ENCODE data around the gene S100A13. TPM values are rescaled to one million over a fixed set of nuclear protein-coding genes. Genes with fewer than 3 reads are reported as not detected.

The S100A13 gene
- total and polyA plus RNA-seq, 9 of the 15 experiments (the other 6 are each of a cell fraction or from before 2014, with no cell fraction given) = 41.9 to 129 (median 58.0) TPM

- peak; percentile 19; the same call in 1 of the 2 replicates for TF ChIP-seq GABPB1 (CRISPR knock-in tag; IDR thresholded peaks at IDR 0.05)
- TF ChIP-seq CREB3 (tag; conservative IDR thresholded peaks at IDR 0.05; ENCODE audit: low read depth) = no peak
- no peak for TF ChIP-seq FUS (optimal IDR thresholded peaks at IDR 0.05; ENCODE audit: low read depth, low read length)
- 0 out of 2 replicates have a peak, but pooled peaks have one; percentile 18 for TF ChIP-seq GTF2A2 (tag; IDR thresholded peaks at IDR 0.05)
- no peak for TF ChIP-seq ZNF583 (CRISPR knock-in tag; IDR thresholded peaks at IDR 0.05)
- TF ChIP-seq GATAD2B (IDR thresholded peaks at IDR 0.05; ENCODE audit: borderline replicate concordance) = no peak
- peak; percentile 93 for TF ChIP-seq POLR2B (IDR thresholded peaks at IDR 0.05; ENCODE audit: low read depth, partially characterized antibody)
- TF ChIP-seq SMAD4 (CRISPR knock-in tag; conservative IDR thresholded peaks at IDR 0.05) = peak; percentile 33; the same call in 1 of the 2 replicates
- peak in 1 of 2 experiments; percentile 42; a peak in 1 of 4 replicates for TF ChIP-seq HDAC1 (IDR thresholded peaks at IDR 0.05)
- peak; percentile 64 for TF ChIP-seq ZNF175 (CRISPR knock-in tag; IDR thresholded peaks at IDR 0.05; ENCODE audit: low read depth)
- TF ChIP-seq, protein P1, sequence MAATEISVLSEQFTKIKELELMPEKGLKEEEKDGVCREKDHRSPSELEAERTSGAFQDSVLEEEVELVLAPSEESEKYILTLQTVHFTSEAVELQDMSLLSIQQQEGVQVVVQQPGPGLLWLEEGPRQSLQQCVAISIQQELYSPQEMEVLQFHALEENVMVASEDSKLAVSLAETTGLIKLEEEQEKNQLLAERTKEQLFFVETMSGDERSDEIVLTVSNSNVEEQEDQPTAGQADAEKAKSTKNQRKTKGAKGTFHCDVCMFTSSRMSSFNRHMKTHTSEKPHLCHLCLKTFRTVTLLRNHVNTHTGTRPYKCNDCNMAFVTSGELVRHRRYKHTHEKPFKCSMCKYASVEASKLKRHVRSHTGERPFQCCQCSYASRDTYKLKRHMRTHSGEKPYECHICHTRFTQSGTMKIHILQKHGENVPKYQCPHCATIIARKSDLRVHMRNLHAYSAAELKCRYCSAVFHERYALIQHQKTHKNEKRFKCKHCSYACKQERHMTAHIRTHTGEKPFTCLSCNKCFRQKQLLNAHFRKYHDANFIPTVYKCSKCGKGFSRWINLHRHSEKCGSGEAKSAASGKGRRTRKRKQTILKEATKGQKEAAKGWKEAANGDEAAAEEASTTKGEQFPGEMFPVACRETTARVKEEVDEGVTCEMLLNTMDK (IDR thresholded peaks at IDR 0.05; ENCODE audit: borderline replicate concordance, insufficient read depth, low read depth, low read length, poor library complexity, severe bottlenecking) = peak; percentile 88
- TF ChIP-seq ZNF436 (CRISPR knock-in tag; IDR thresholded peaks at IDR 0.05) = no peak
- TF ChIP-seq TRIM28 (IDR thresholded peaks at IDR 0.05) = 0 out of 2 replicates have a peak, but pooled peaks have one; percentile 27
- TF ChIP-seq TBP (optimal IDR thresholded peaks at IDR 0.05; ENCODE audit: low read depth, low read length) = peak; percentile 94
- TF ChIP-seq KAT8 (IDR thresholded peaks at IDR 0.05; ENCODE audit: low read depth) = no peak
- TF ChIP-seq, protein P2, sequence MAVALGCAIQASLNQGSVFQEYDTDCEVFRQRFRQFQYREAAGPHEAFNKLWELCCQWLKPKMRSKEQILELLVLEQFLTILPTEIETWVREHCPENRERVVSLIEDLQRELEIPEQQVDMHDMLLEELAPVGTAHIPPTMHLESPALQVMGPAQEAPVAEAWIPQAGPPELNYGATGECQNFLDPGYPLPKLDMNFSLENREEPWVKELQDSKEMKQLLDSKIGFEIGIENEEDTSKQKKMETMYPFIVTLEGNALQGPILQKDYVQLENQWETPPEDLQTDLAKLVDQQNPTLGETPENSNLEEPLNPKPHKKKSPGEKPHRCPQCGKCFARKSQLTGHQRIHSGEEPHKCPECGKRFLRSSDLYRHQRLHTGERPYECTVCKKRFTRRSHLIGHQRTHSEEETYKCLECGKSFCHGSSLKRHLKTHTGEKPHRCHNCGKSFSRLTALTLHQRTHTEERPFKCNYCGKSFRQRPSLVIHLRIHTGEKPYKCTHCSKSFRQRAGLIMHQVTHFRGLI (CRISPR knock-in tag; IDR thresholded peaks at IDR 0.05) = no peak
- no peak for TF ChIP-seq KAT7 (CRISPR knock-in tag; IDR thresholded peaks at IDR 0.05; ENCODE audit: borderline replicate concordance)
- no peak for TF ChIP-seq ZNF79 (CRISPR knock-in tag; IDR thresholded peaks at IDR 0.05; ENCODE audit: low read depth)
- peak; percentile 80; the same call in 1 of the 2 replicates for TF ChIP-seq FOXK1 (CRISPR knock-in tag; IDR thresholded peaks at IDR 0.05; ENCODE audit: borderline replicate concordance)
- TF ChIP-seq RCOR1 (IDR thresholded peaks at IDR 0.05; ENCODE audit: borderline replicate concordance in 1 of 2, low read depth in 2 of 2, low read length in 2 of 2) = peak; percentile 31 to 58; a peak in 3 of 4 replicates
- TF ChIP-seq PPARD (CRISPR knock-in tag; IDR thresholded peaks at IDR 0.05) = no peak
- TF ChIP-seq DACH1 (IDR thresholded peaks at IDR 0.05; ENCODE audit: partially characterized antibody) = no peak
- peak; percentile 92 for TF ChIP-seq POLR2A (conservative IDR thresholded peaks at IDR 0.05)
- peak; percentile 18 for TF ChIP-seq RBBP5 (IDR thresholded peaks at IDR 0.05; ENCODE audit: borderline replicate concordance, insufficient read depth, low read length, poor library complexity, severe bottlenecking)
- TF ChIP-seq BCL6 (CRISPR knock-in tag; IDR thresholded peaks at IDR 0.05) = no peak
Observed at GRCh38 chr1:153626904-153627714, at the start of gene S100A13 (continued).

Measured in K562 (cell line).